Fibroblast of mammary gland (primary cell): Measurements from ENCODE around the gene RAB5B.

ENCODE experiments used
- DNase-seq: peaks from one replicate; pipeline ENCODE4 v3.0.0-alpha.2; 2010; ENCODE audit warnings: low read depth
- H3K4me3 ChIP-seq: 2 replicates; pipeline ENCODE4 v1.5.1; 2011; ENCODE audit warnings: low read depth, mild to moderate bottlenecking, low read length, moderate library complexity; ENCODE audit not compliant: control insufficient read depth
- TF ChIP-seq, protein P1 (sequence below): conservative IDR thresholded peaks from 2 replicates; pipeline ENCODE4 v1.5.1; 2011; ENCODE audit warnings: low read depth, low read length, inconsistent platforms; ENCODE audit not compliant: control insufficient read depth, insufficient read depth

The RAB5B gene

DNA sequence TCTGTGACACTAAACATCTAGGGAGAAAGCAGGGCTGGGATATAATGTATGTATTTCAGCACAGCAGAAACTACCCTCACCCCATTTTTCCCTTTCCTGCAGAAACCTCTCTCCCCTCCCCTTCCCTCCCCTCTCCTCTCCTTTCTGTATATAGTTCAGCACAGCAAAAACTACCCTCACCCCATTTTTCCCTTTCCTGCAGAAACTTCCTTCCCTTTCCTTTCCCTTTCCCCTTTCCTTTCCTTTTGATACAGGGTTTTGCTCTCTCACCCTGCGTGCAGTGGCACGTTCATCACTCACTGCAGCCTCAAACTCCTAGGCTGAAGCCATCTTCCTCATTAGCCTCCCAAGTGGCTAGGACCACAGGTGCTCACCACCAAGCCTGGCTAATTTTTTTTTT lies 10.1 kb upstream of the RAB5B start:
- no peak overlapping the region for H3K4me3 ChIP-seq
- DNase-seq, result no peak
- TF ChIP-seq, protein P1, sequence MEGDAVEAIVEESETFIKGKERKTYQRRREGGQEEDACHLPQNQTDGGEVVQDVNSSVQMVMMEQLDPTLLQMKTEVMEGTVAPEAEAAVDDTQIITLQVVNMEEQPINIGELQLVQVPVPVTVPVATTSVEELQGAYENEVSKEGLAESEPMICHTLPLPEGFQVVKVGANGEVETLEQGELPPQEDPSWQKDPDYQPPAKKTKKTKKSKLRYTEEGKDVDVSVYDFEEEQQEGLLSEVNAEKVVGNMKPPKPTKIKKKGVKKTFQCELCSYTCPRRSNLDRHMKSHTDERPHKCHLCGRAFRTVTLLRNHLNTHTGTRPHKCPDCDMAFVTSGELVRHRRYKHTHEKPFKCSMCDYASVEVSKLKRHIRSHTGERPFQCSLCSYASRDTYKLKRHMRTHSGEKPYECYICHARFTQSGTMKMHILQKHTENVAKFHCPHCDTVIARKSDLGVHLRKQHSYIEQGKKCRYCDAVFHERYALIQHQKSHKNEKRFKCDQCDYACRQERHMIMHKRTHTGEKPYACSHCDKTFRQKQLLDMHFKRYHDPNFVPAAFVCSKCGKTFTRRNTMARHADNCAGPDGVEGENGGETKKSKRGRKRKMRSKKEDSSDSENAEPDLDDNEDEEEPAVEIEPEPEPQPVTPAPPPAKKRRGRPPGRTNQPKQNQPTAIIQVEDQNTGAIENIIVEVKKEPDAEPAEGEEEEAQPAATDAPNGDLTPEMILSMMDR, result no peak

DNA sequence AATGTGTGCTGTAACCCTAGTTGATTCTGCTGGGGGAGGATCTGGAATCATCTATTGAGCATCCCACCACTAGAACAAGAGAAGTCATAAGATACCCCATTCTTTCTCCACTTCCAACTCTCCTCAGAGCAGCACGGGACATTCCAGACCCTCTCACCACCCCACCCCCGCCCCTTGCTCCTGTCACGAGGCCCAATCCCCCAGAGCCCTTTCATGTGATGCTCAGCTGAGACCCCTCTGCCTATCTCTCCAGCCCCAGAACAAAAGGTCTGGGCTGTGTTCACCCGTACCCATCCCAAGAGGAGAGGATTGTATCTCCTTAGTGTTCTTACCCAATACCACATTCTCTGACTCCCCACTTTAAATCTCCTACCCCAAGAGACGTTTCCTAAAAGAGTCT lies 8.6 kb upstream of the RAB5B start:
- no peak overlapping the region for H3K4me3 ChIP-seq
- no peak for DNase-seq
- TF ChIP-seq, protein P1, result no peak

DNA sequence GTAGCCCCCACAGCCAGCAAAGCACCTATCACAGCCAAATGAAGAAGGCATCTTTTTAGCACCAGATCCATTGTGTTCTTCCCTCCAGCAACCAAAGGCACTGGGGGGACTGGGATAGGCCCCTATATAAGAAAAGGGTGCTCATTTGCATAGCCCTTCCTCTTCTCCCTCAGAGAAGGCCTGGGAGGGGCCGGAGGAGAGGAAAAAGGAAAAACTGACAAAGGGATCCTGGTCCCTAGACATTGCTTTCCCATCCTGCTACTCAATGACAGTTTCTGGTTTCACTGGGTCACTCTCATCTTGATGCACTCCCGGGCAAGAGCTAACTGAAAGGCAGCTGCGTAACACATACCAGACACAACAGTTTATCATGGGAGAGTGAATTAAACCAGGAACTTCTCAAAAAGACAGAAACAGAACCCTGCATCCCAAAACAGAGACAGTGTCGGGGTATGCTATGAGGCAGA lies 7.9 kb upstream of the RAB5B start, which contains the start of gene PMEL:
Gene PMEL, minus strand, starts transcription at position 102 of the 467 bp plus-strand sequence. Its CDS starts 31 bp downstream, at position 71.
- peak within 1 kb of the TSS; percentile 95 for H3K4me3 ChIP-seq
- TF ChIP-seq, protein P1, result no peak
- peak; percentile 11 for DNase-seq

DNA sequence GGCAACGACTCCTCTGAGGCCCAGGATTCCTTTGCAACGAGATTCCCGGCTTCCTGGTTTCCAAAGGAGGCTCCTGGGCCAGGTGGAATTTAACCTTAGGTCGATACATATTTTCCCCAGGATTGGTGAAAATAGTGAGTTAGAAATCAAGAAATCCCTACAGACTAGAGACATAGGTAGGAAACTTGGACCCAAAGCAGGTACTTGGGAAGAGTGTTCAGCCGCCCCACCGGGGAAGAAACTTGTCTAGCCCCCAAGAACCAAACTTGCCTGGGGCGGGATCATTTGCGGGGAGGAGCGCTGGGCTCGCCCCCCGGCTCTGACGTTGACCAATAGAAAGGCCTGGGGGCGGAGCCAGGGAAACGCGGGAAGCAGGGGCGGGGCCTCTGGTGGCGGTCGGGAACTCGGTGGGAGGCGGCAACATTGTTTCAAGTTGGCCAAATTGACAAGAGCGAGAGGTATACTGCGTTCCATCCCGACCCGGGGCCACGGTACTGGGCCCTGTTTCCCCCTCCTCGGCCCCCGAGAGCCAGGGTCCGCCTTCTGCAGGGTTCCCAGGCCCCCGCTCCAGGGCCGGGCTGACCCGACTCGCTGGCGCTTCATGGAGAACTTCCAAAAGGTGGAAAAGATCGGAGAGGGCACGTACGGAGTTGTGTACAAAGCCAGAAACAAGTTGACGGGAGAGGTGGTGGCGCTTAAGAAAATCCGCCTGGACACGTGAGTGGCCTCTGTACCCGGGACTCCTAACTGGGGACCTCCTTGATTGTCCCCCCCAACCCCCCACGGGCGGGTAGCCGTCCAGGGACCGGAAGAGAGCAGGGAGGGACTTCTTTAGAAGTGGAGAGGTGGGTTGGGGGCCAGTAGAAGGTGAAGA lies 7.2 kb upstream of the RAB5B start, which contains the start of gene CDK2:
Gene CDK2, plus strand, starts transcription at position 423 of the 874 bp plus-strand sequence. Its CDS starts 179 bp downstream, at position 602.
- TF ChIP-seq, protein P1, result no peak
- peak within 1 kb of the TSS; percentile 95 for H3K4me3 ChIP-seq
- DNase-seq, result peak; percentile 63

DNA sequence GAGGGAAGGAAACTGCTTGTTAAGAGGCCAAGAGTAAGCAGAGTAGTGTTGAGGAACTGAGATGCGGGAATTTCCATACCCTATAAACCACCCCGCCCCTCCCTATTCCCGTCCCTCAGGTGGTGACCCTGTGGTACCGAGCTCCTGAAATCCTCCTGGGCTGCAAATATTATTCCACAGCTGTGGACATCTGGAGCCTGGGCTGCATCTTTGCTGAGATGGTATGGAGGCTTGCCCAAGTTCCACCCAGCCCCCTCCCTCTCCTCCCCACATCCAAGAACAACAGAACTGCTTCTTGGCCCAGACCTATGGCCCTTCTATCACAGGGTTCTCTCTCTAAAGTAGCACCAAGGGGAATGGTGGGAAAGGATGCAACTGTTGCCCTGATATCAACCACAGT lies 4.5 kb upstream of the RAB5B start:
- no peak for DNase-seq
- no peak overlapping the region for H3K4me3 ChIP-seq
- TF ChIP-seq, protein P1, result no peak

DNA sequence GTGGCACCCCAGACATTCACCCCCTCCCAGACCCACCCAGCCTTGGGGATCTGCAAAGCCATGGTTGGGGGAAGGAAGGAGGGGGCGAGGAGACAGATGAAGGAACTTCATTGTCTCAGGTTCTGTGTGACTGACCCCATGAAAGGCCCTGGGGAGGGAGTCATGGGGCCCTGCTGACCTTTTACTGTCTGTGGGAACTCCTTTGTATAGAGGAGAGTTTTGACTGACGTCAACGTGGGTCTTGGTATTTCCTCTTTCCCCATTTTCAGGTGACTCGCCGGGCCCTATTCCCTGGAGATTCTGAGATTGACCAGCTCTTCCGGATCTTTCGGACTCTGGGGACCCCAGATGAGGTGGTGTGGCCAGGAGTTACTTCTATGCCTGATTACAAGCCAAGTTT lies 3.1 kb upstream of the RAB5B start:
- no peak overlapping the region for H3K4me3 ChIP-seq
- TF ChIP-seq, protein P1, result no peak
- peak; percentile 80 for DNase-seq
